Lower lobe of right lung (tissue), 2 donors: ENCODE measurements around the gene COL1A1. TPM values are rescaled to one million over a fixed set of nuclear protein-coding genes. Genes with fewer than 3 reads are reported as not detected.

Source experiments
- ATAC-seq, 2 donors: fragments of 200-7000 bp; cut with Tn5 transposase; one replicate each; pipeline ENCODE4 v1.9.1; 2020 to 2022; ENCODE audit warnings: mild to moderate bottlenecking in 2 of 2, moderate library complexity in 2 of 2
- DNase-seq: peaks from one replicate; pipeline ENCODE4 v3.0.0-alpha.2; 2020
- H3K27ac ChIP-seq: fragments of 200-600 bp; one replicate; pipeline ENCODE4 v1.8.0; 2022
- H3K27me3 ChIP-seq: fragments of 200-600 bp; one replicate; pipeline ENCODE4 v1.8.0; 2022; ENCODE audit warnings: low read depth
- H3K36me3 ChIP-seq: fragments of 200-600 bp; one replicate; pipeline ENCODE4 v1.8.0; 2022; ENCODE audit warnings: mild to moderate bottlenecking
- H3K4me1 ChIP-seq: fragments of 200-600 bp; one replicate; pipeline ENCODE4 v1.8.0; 2022
- H3K4me3 ChIP-seq: fragments of 200-600 bp; one replicate; pipeline ENCODE4 v1.8.0; 2022; ENCODE audit warnings: mild to moderate bottlenecking
- H3K9me3 ChIP-seq: fragments of 200-600 bp; one replicate; pipeline ENCODE4 v1.8.0; 2022
- intact Hi-C: fragments of 100-400 bp; cut with DNase I; formaldehyde crosslinking; loops from one replicate; pipeline ENCODE4 v1.11.0; 2022
- total RNA-seq: library from RNA; stranded (reverse); fragmentation: NEBNext Ultra II Directional; extraction: Animal tissue kit (Norgen Biotek cat#: 25700); gene quantifications from one replicate; pipeline ENCODE4 v1.2.1, GENCODE V29; 2021
- TF ChIP-seq, protein P1 (sequence below): fragments of 200-600 bp; IDR thresholded peaks from one replicate; pipeline ENCODE4 v1.8.0; 2022; ENCODE audit warnings: antibody characterized with exemption, mild to moderate bottlenecking
- donor health status: DM: no; HTN: yes; CAD: no; lungs with severe emphysema.

Gene COL1A1
- total RNA-seq, 1 donor from 2014 or later: 142 TPM

DNA sequence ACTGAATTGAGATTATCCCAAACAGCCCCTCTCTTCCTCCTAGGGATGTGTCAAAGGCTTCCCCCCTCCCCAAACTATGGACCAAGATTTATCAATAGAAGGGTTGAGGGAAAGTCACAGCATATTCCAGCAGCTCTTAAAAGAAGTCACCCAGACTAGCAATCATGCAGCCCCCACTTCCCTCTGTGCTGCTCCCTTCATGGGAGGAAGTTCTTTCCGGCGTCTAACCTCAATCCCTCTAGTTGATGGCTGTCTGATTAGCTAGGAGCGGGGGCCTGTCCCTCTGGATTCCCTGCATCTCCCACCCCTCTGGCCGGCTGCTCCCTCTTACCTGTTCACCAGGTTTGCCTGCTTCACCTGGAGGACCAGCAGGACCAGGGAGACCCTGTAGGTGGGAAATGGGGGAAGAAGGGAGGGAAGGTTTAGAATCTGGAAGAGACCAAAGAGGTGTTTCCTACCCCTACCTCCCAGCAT, 9.2 kb downstream of the COL1A1 start:
- intact Hi-C loops: no loop called here
- no peak overlapping the region for H3K27ac ChIP-seq
- H3K36me3 ChIP-seq: peaks cover 97% of the 10 kb centered on the region
- ATAC-seq: no peak
- H3K27me3 ChIP-seq: no peaks in the 10 kb centered on the region
- DNase-seq: no peak
- no peaks in the 10 kb centered on the region for H3K4me1 ChIP-seq
- TF ChIP-seq, protein P1, sequence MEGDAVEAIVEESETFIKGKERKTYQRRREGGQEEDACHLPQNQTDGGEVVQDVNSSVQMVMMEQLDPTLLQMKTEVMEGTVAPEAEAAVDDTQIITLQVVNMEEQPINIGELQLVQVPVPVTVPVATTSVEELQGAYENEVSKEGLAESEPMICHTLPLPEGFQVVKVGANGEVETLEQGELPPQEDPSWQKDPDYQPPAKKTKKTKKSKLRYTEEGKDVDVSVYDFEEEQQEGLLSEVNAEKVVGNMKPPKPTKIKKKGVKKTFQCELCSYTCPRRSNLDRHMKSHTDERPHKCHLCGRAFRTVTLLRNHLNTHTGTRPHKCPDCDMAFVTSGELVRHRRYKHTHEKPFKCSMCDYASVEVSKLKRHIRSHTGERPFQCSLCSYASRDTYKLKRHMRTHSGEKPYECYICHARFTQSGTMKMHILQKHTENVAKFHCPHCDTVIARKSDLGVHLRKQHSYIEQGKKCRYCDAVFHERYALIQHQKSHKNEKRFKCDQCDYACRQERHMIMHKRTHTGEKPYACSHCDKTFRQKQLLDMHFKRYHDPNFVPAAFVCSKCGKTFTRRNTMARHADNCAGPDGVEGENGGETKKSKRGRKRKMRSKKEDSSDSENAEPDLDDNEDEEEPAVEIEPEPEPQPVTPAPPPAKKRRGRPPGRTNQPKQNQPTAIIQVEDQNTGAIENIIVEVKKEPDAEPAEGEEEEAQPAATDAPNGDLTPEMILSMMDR: no peak
- H3K4me3 ChIP-seq: no peak overlapping the region
- no peaks in the 10 kb centered on the region for H3K9me3 ChIP-seq

DNA sequence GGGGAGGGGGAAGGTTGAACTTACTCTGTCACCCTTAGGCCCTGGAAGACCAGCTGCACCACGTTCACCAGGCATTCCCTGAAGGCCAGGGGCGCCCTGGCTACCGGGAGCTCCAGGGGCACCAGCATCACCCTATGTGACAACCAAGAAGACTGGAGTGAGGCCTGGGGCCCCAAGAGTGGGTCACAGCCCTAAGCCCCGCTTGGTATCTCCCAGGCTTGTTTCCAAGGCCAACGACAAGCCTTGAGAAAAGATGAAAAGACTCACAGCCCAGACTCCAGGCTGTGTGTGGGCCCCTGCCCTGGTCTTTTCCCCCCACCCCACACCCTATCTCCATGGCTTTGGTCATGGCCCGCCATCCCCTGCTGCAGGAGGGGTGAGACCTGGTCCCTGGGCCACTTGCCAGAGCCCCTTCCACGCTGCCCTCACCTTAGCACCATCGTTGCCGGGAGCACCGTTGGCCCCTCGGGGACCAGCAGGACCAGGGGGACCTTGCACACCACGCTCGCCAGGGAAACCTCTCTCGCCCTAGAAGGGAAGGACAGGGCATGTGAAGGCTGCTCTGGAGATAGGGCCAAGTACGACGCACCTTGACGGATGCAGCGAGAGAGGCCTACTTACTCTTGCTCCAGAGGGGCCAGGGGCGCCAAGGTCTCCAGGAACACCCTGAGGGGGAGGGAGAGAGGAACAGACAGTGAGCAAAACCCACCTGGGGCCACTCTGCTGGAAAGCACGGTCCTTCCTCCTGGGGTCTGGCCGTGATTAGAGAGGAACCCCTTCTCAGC, 9.9 kb downstream of the COL1A1 start:
- ATAC-seq (no peak), DNase-seq (no peak)
- no peak overlapping the region for H3K4me3 ChIP-seq
- H3K27me3 ChIP-seq: no peaks in the 10 kb centered on the region
- H3K9me3 ChIP-seq: no peaks in the 10 kb centered on the region
- peaks cover 96% of the 10 kb centered on the region for H3K36me3 ChIP-seq
- intact Hi-C loops: no loop called here
- no peaks in the 10 kb centered on the region for H3K4me1 ChIP-seq
- TF ChIP-seq, protein P1: no peak
- H3K27ac ChIP-seq: no peak overlapping the region

DNA sequence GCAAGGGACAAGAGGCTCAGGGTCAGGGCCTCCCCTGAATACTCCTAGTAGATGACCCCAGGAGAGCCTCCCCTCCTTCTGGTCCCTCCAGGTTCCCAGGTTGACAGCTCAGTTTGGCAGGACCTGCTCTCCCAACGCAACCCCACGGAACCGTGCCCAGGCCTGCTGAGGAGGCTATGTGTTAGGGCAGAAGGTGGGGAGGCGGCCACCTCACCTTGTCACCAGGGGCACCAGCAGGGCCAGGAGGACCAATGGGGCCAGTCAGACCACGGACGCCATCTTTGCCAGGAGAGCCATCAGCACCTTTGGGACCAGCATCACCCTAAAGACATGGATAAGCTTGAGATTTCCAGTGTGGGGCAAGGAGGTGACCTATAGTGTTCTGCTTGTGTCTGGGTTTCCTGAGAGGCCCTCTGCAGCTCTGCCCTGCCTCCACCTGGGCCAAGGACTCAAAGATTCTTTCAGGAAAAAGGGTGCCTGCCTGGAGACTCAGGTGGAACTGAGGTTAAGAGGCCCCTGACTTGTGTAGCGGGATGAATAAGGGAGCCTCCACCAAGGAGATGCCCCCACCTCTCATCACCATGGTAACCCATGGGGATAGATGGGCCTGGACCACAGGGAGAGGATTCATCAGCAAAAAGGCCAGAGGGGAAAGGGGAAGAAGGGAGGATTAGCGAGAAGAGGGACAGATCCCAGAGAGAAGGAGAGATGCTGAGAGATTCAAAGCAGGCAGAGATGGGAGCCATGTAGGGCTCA, 10.7 kb downstream of the COL1A1 start:
- Histone ChIP-seq H3K9me3 (no peaks in the 10 kb centered on the region), H3K4me3 (no peak overlapping the region), H3K27me3 (no peaks in the 10 kb centered on the region), H3K36me3 (peaks cover 96% of the 10 kb centered on the region), H3K27ac (no peak overlapping the region), H3K4me1 (no peaks in the 10 kb centered on the region)
- intact Hi-C loops: no loop called here
- ATAC-seq (no peak), DNase-seq (no peak)
- TF ChIP-seq, protein P1: no peak

DNA sequence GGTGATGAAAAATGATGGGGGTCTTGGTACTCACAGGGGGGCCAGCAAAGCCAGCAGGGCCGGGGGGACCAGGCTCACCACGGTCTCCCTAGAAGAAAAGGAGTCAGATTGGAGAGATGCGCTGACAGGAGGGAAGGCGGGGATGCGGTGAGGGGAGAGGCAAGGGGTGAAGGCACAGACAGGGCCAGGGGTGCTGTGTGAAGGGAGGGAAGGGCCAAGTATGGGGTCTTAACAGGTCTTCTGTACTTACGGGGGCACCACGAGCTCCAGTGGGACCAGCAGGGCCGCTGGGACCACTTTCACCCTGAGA, 11.2 kb downstream of the COL1A1 start:
- Histone ChIP-seq H3K4me1 (no peaks in the 10 kb centered on the region), H3K9me3 (no peaks in the 10 kb centered on the region), H3K4me3 (no peak overlapping the region), H3K27ac (no peak overlapping the region), H3K27me3 (no peaks in the 10 kb centered on the region), H3K36me3 (peaks cover 93% of the 10 kb centered on the region)
- TF ChIP-seq, protein P1: no peak
- DNase-seq (no peak), ATAC-seq (no peak)
- intact Hi-C loops: no loop called here

DNA sequence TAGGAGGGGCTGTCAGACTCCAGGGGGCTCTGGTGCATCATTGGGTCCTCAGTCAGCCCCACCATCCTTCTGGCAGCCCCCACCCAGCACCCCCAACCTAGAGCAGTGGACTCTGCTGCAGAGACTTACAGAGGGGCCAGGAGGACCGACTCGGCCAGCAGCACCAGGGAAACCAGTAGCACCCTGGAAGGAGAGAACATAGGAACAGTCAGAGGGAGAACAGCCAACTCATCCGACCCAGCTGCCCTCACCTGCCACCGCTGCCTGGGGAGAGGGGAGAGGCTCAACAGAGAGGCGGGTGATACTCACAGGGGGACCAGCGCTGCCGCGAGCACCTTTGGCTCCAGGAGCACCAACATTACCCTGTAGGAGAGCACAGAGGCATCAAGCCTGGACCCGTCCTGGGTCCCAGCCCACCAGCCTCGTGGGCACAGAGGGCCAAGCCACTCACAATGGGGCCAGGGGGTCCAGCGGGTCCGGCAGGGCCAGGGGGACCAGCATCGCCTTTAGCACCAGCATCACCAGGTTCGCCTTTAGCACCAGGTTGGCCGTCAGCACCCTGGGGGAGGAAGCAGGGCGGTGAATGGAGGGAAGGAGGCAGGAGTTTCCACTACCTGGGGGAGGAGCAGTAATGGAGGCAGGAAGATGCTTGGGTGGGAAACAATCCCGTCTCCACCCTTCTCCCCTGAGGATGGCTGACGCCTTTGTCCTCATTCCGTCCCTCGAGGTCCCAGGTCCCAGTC, 11.7 kb downstream of the COL1A1 start:
- H3K27ac ChIP-seq: no peak overlapping the region

More for the DNA sequence above, 11.7 kb downstream of the COL1A1 start:
- Histone ChIP-seq H3K36me3 (peaks cover 88% of the 10 kb centered on the region), H3K27me3 (no peaks in the 10 kb centered on the region), H3K9me3 (no peaks in the 10 kb centered on the region), H3K4me3 (no peak overlapping the region), H3K4me1 (no peaks in the 10 kb centered on the region)
- DNase-seq (no peak), ATAC-seq (no peak)
- intact Hi-C loops: no loop called here
- TF ChIP-seq, protein P1: no peak
